HEK293 (cell line): Measurements from ENCODE around the gene LMNA.

Experiments used
- CTCF ChIA-PET: fragments of 350-600 bp; formaldehyde crosslinking; extraction: SDS; loops from one replicate; lab custom pipeline; 2021; ENCODE audit warnings: antibody characterized with exemption; lab: Yijun Ruan, JAX
- POLR2A ChIA-PET: fragments of 300-600 bp; formaldehyde crosslinking; extraction: SDS; loops from one replicate; lab custom pipeline; 2020; ENCODE audit warnings: antibody characterized with exemption, inconsistent platforms; lab: Yijun Ruan, JAX
- H3K27ac ChIP-seq: fragments of 200-500 bp; sonication (Bioruptor generic); 2 replicates; pipeline ENCODE4 v1.5.1; 2014; ENCODE audit warnings: low read depth, low read length, control low read depth, inconsistent platforms; ENCODE audit errors: extremely low read depth
- H3K36me3 ChIP-seq, 2 experiments: fragments of 200-500 bp in 1 of 2; sonication (Bioruptor generic) in 1 of 2; 1 replicate in 1 of 2; 2 replicates in 1 of 2; pipeline ENCODE4 v1.5.1; 2014 to 2017; ENCODE audit warnings: inconsistent platforms in 2 of 2, low read length in 2 of 2; ENCODE audit not compliant: control insufficient read depth in 2 of 2, insufficient read depth in 1 of 2
- H3K4me1 ChIP-seq: fragments of 200-500 bp; sonication (Bioruptor generic); 2 replicates; pipeline ENCODE4 v1.5.1; 2014; ENCODE audit warnings: mild to moderate bottlenecking, low read length, inconsistent platforms; ENCODE audit not compliant: control insufficient read depth, insufficient read depth
- H3K4me3 ChIP-seq: 2 replicates; pipeline ENCODE4 v1.5.1; 2011; ENCODE audit warnings: low read depth, mild to moderate bottlenecking, control low read depth, low read length, moderate library complexity
- H3K9me3 ChIP-seq: fragments of 200-500 bp; sonication (Bioruptor generic); 2 replicates; pipeline ENCODE4 v1.5.1; 2014; ENCODE audit warnings: low read depth, low read length, inconsistent platforms; ENCODE audit not compliant: control insufficient read depth, insufficient read depth
- AEBP2 ChIP-seq: fragments of 450-650 bp; formaldehyde crosslinking; IDR thresholded peaks from 2 replicates; pipeline ENCODE4 v1.5.1; 2016; ENCODE audit warnings: missing biosample characterization, missing genetic modification characterization, borderline replicate concordance
- BCL11B ChIP-seq: fragments of 450-650 bp; formaldehyde crosslinking; IDR thresholded peaks from 2 replicates; pipeline ENCODE4 v1.5.1; 2016; ENCODE audit warnings: low read depth, missing biosample characterization, missing genetic modification characterization
- EGR2 ChIP-seq: fragments of 450-650 bp; formaldehyde crosslinking; IDR thresholded peaks from 2 replicates; pipeline ENCODE4 v1.5.1; 2016; ENCODE audit warnings: low read depth, missing biosample characterization, missing genetic modification characterization
- FEZF1 ChIP-seq: fragments of 450-650 bp; formaldehyde crosslinking; IDR thresholded peaks from 2 replicates; pipeline ENCODE4 v1.5.1; 2016; ENCODE audit warnings: missing biosample characterization, missing genetic modification characterization
- GFI1B ChIP-seq: fragments of 450-650 bp; formaldehyde crosslinking; IDR thresholded peaks from 2 replicates; pipeline ENCODE4 v1.5.1; 2016; ENCODE audit warnings: missing biosample characterization, missing genetic modification characterization
- GLIS1 ChIP-seq: fragments of 450-650 bp; formaldehyde crosslinking; IDR thresholded peaks from 2 replicates; pipeline ENCODE4 v1.5.1; 2016; ENCODE audit warnings: missing biosample characterization, missing genetic modification characterization
- MZF1 ChIP-seq: fragments of 450-650 bp; formaldehyde crosslinking; IDR thresholded peaks from 2 replicates; pipeline ENCODE4 v1.5.1; 2017; ENCODE audit warnings: missing biosample characterization, missing genetic modification characterization, borderline replicate concordance
- PRDM4 ChIP-seq: fragments of 450-650 bp; formaldehyde crosslinking; IDR thresholded peaks from 2 replicates; pipeline ENCODE4 v1.5.1; 2017; ENCODE audit warnings: missing biosample characterization, missing genetic modification characterization
- PRDM6 ChIP-seq: fragments of 450-650 bp; formaldehyde crosslinking; IDR thresholded peaks from 2 replicates; pipeline ENCODE4 v1.5.1; 2017; ENCODE audit warnings: missing biosample characterization, missing genetic modification characterization
- REPIN1 ChIP-seq: fragments of 450-650 bp; formaldehyde crosslinking; IDR thresholded peaks from 2 replicates; pipeline ENCODE4 v1.5.1; 2017; ENCODE audit warnings: missing biosample characterization, missing genetic modification characterization, low read depth
- SCRT2 ChIP-seq: fragments of 450-650 bp; formaldehyde crosslinking; IDR thresholded peaks from 2 replicates; pipeline ENCODE4 v1.5.1; 2016; ENCODE audit warnings: missing biosample characterization, missing genetic modification characterization
- TCF7L2 ChIP-seq: IDR thresholded peaks from 2 replicates; pipeline ENCODE4 v1.6.1; 2011; ENCODE audit warnings: low read depth, mild to moderate bottlenecking, inconsistent platforms, low read length, moderate library complexity, borderline replicate concordance
- WT1 ChIP-seq: fragments of 450-650 bp; formaldehyde crosslinking; IDR thresholded peaks from 2 replicates; pipeline ENCODE4 v1.5.1; 2016; ENCODE audit warnings: missing biosample characterization, missing genetic modification characterization
- ZBTB1 ChIP-seq: fragments of 450-650 bp; formaldehyde crosslinking; IDR thresholded peaks from 2 replicates; pipeline ENCODE4 v1.5.1; 2016; ENCODE audit warnings: missing biosample characterization, missing genetic modification characterization
- ZBTB17 ChIP-seq: fragments of 450-650 bp; formaldehyde crosslinking; IDR thresholded peaks from 2 replicates; pipeline ENCODE4 v1.5.1; 2016; ENCODE audit warnings: missing biosample characterization, missing genetic modification characterization
- ZBTB21 ChIP-seq: fragments of 450-650 bp; formaldehyde crosslinking; IDR thresholded peaks from 2 replicates; pipeline ENCODE4 v1.5.1; 2017; ENCODE audit warnings: missing biosample characterization, missing genetic modification characterization
- ZFHX2 ChIP-seq: fragments of 450-650 bp; formaldehyde crosslinking; conservative IDR thresholded peaks from 2 replicates; pipeline ENCODE4 v1.5.1; 2016; ENCODE audit warnings: missing biosample characterization, missing genetic modification characterization
- ZFP41 ChIP-seq: fragments of 450-650 bp; formaldehyde crosslinking; IDR thresholded peaks from 2 replicates; pipeline ENCODE4 v1.5.1; 2016; ENCODE audit warnings: missing biosample characterization, missing genetic modification characterization, borderline replicate concordance
- ZIC2 ChIP-seq: fragments of 450-650 bp; formaldehyde crosslinking; IDR thresholded peaks from 2 replicates; pipeline ENCODE4 v1.5.1; 2016; ENCODE audit warnings: missing biosample characterization, missing genetic modification characterization
- ZNF146 ChIP-seq: fragments of 450-650 bp; formaldehyde crosslinking; IDR thresholded peaks from 2 replicates; pipeline ENCODE4 v1.5.1; 2016; ENCODE audit warnings: missing biosample characterization, missing genetic modification characterization
- ZNF174 ChIP-seq: fragments of 450-650 bp; formaldehyde crosslinking; IDR thresholded peaks from 2 replicates; pipeline ENCODE4 v1.5.0; 2017; ENCODE audit warnings: missing biosample characterization, mild to moderate bottlenecking, missing genetic modification characterization
- ZNF274 ChIP-seq, 2 experiments: fragments of 200-500 bp in 1 of 2; fragments of 450-650 bp in 1 of 2; sonication (Bioruptor generic) in 1 of 2; formaldehyde crosslinking in 1 of 2; IDR thresholded peaks; 2 replicates each; pipeline versions ENCODE4 v1.5.1 to v1.6.1; 2014 to 2016; ENCODE audit warnings: borderline replicate concordance in 1 of 2, inconsistent platforms in 1 of 2, low read length in 1 of 2, missing biosample characterization in 1 of 2, missing genetic modification characterization in 1 of 2
- ZNF292 ChIP-seq: fragments of 450-650 bp; formaldehyde crosslinking; IDR thresholded peaks from 2 replicates; pipeline ENCODE4 v1.5.1; 2016; ENCODE audit warnings: low read depth, missing biosample characterization, missing genetic modification characterization, borderline replicate concordance
- ZNF366 ChIP-seq: fragments of 450-650 bp; formaldehyde crosslinking; conservative IDR thresholded peaks from 2 replicates; pipeline ENCODE4 v1.5.1; 2016; ENCODE audit warnings: missing biosample characterization, missing genetic modification characterization
- ZNF391 ChIP-seq: fragments of 450-650 bp; formaldehyde crosslinking; IDR thresholded peaks from 2 replicates; pipeline ENCODE4 v1.5.1; 2016; ENCODE audit warnings: low read depth, missing biosample characterization, missing genetic modification characterization, borderline replicate concordance
- ZNF416 ChIP-seq: fragments of 450-650 bp; formaldehyde crosslinking; IDR thresholded peaks from 2 replicates; pipeline ENCODE4 v1.5.1; 2016; ENCODE audit warnings: missing biosample characterization, missing genetic modification characterization
- ZNF514 ChIP-seq: fragments of 450-650 bp; formaldehyde crosslinking; IDR thresholded peaks from 2 replicates; pipeline ENCODE4 v1.5.1; 2016; ENCODE audit warnings: missing biosample characterization, missing genetic modification characterization
- ZNF658 ChIP-seq: fragments of 450-650 bp; formaldehyde crosslinking; IDR thresholded peaks from 2 replicates; pipeline ENCODE4; 2016; ENCODE audit warnings: missing biosample characterization, missing genetic modification characterization
- ZNF747 ChIP-seq: fragments of 450-650 bp; formaldehyde crosslinking; IDR thresholded peaks from 2 replicates; pipeline ENCODE4 v1.5.1; 2016; ENCODE audit warnings: missing biosample characterization, missing genetic modification characterization
- ZNF843 ChIP-seq: fragments of 450-650 bp; formaldehyde crosslinking; IDR thresholded peaks from 2 replicates; pipeline ENCODE4 v1.5.1; 2016; ENCODE audit warnings: missing biosample characterization, missing genetic modification characterization
- ZSCAN16 ChIP-seq: fragments of 450-650 bp; formaldehyde crosslinking; IDR thresholded peaks from 2 replicates; pipeline ENCODE4 v1.5.1; 2016; ENCODE audit warnings: missing biosample characterization, missing genetic modification characterization
- TF ChIP-seq, protein P1 (sequence below): fragments of 450-650 bp; formaldehyde crosslinking; IDR thresholded peaks from 2 replicates; pipeline ENCODE4 v1.5.1; 2016; ENCODE audit warnings: missing biosample characterization, missing genetic modification characterization

Gene LMNA

DNA sequence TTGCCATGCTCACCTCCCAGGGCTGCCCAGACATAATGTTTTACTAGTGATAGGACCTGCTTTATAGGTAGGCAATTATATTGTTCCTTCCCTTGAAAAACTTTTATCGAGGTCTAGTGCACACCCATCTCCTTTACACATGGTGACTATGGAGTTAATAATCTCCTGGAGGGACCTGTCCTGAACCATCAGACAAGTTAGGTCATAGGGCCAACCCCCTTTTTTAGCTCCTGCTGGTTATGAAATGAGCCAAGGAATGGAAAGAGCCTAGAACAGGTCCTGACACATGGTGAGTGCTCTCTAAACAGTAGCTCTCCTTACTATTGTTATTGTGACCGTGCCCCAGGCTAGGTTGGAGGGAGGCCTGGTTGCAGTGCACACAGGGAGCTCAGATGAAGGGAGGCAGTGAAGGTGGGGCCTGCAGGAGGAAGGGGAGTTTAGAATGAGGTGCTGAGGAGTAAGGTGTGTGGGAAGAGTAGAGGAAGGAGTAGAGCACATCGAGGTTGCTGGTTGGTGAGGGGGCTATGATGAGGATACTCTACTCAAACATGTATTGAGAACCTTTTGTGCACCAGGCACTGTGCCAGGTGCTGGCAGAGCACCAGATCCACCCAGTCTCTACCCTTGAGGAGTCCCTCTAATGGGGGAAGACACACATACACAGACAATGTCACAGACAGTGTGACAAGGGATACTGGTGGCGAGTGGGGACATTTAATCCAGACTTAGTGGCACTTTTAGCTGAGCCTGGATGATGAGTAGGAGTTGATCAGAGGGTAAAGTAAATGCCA is 14.1 kb upstream of the LMNA start:
- peaks cover 4% of the 10 kb centered on the region for H3K4me1 ChIP-seq
- ChIA-PET POLR2A (interaction anchor here (0.6 to 10.1 kb wide), 4 partner anchors 14 to 124 kb away, joined by 3 to 63 read pairs (median 4); partner anchors contain the start of gene LMNA), CTCF (interaction anchor here (0.6 to 22.5 kb wide), 6 partner anchors 9 to 930 kb away, joined by 3 to 1029 read pairs (median 6); partner anchors contain the start of gene LMNA)
- no peaks in the 10 kb centered on the region for H3K9me3 ChIP-seq
- H3K4me3 ChIP-seq = no peak overlapping the region
- no peaks in the 10 kb centered on the region for H3K36me3 ChIP-seq
- H3K27ac ChIP-seq = no peak overlapping the region
- no peak for TF ChIP-seq ZNF274 (IDR thresholded peaks at IDR 0.05; ENCODE audit: low read length)
- no peak for TF ChIP-seq ZNF274 (tag by site-specific recombination; IDR thresholded peaks at IDR 0.05; ENCODE audit: borderline replicate concordance)
- no peak for TF ChIP-seq ZNF292 (tag by site-specific recombination)
- TF ChIP-seq MZF1 (tag by site-specific recombination) = no peak
- TF ChIP-seq WT1 (tag by site-specific recombination) = peak; percentile 67
- TF ChIP-seq ZFP41 = no peak
- no peak for TF ChIP-seq ZBTB21 (tag by site-specific recombination)
- TF ChIP-seq FEZF1 (tag by site-specific recombination) = no peak
- no peak for TF ChIP-seq ZBTB1 (tag by site-specific recombination)
- TF ChIP-seq, protein P1, sequence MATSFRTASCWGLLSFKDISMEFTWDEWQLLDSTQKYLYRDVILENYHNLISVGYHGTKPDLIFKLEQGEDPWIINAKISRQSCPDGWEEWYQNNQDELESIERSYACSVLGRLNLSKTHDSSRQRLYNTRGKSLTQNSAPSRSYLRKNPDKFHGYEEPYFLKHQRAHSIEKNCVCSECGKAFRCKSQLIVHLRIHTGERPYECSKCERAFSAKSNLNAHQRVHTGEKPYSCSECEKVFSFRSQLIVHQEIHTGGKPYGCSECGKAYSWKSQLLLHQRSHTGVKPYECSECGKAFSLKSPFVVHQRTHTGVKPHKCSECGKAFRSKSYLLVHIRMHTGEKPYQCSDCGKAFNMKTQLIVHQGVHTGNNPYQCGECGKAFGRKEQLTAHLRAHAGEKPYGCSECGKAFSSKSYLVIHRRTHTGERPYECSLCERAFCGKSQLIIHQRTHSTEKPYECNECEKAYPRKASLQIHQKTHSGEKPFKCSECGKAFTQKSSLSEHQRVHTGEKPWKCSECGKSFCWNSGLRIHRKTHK (tag by site-specific recombination) = no peak
- TF ChIP-seq ZNF514 (tag by site-specific recombination) = no peak
- no peak for TF ChIP-seq PRDM6 (tag by site-specific recombination)
- peak; percentile 32; the same call in 1 of the 2 replicates for TF ChIP-seq ZIC2
- TF ChIP-seq BCL11B (tag by site-specific recombination) = no peak
- TF ChIP-seq EGR2 (tag by site-specific recombination) = peak; percentile 38; the same call in 1 of the 2 replicates
- peak; percentile 96 for TF ChIP-seq ZSCAN16 (tag by site-specific recombination)
- no peak for TF ChIP-seq ZNF843
- peak; percentile 67 for TF ChIP-seq ZFHX2 (tag by site-specific recombination)
- TF ChIP-seq PRDM4 = no peak
- TF ChIP-seq ZNF391 (tag by site-specific recombination) = no peak
- TF ChIP-seq GFI1B = no peak
- TF ChIP-seq AEBP2 (tag by site-specific recombination) = no peak
- no peak for TF ChIP-seq REPIN1 (tag by site-specific recombination)
- peak; percentile 40 for TF ChIP-seq ZNF366 (tag by site-specific recombination)
- TF ChIP-seq TCF7L2 = no peak
- no peak for TF ChIP-seq ZNF174 (tag by site-specific recombination)
- TF ChIP-seq SCRT2 = no peak
- no peak for TF ChIP-seq ZNF658 (tag by site-specific recombination)
- TF ChIP-seq ZNF146 (tag by site-specific recombination) = no peak
- TF ChIP-seq GLIS1 (tag by site-specific recombination) = peak; percentile 60
- TF ChIP-seq ZNF747 (tag by site-specific recombination) = no peak
- no peak for TF ChIP-seq ZNF416 (tag by site-specific recombination)
- TF ChIP-seq ZBTB17 (tag by site-specific recombination) = no peak
